Osteocyte (in vitro differentiated cells): Measurements from ENCODE around the gene PIERCE2. TPM values are rescaled to one million over a fixed set of nuclear protein-coding genes. Genes with fewer than 3 reads are reported as not detected.

Experiments
- DNase-seq: peaks from one replicate; pipeline ENCODE4 v3.0.0; 2021; ENCODE audit warnings: mixed read lengths; ENCODE audit not compliant: unreplicated experiment; ENCODE audit errors: extremely low spot score
- H3K27ac Mint-ChIP-seq: one replicate; pipeline ENCODE4 v1.8.0; 2021; ENCODE audit warnings: mild to moderate bottlenecking, mixed read lengths; ENCODE audit not compliant: unreplicated experiment
- H3K27me3 Mint-ChIP-seq: one replicate; pipeline ENCODE4 v1.8.0; 2021; ENCODE audit warnings: mixed read lengths; ENCODE audit not compliant: unreplicated experiment
- H3K36me3 Mint-ChIP-seq: one replicate; pipeline ENCODE4 v1.8.0; 2021; ENCODE audit warnings: mixed read lengths; ENCODE audit not compliant: unreplicated experiment
- H3K4me1 Mint-ChIP-seq: one replicate; pipeline ENCODE4 v1.8.0; 2021; ENCODE audit warnings: mixed read lengths; ENCODE audit not compliant: unreplicated experiment
- H3K4me3 Mint-ChIP-seq: one replicate; pipeline ENCODE4 v1.8.0; 2021; ENCODE audit warnings: mild to moderate bottlenecking, moderate library complexity, mixed read lengths; ENCODE audit not compliant: unreplicated experiment
- H3K9me3 Mint-ChIP-seq: one replicate; pipeline ENCODE4 v1.8.0; 2021; ENCODE audit warnings: mixed read lengths; ENCODE audit not compliant: unreplicated experiment
- long read RNA-seq: library from polyadenylated mRNA; unstranded; transcript quantifications from one replicate; pipeline ENCODE4 v2.0.0, GENCODE V29; 2021
- total RNA-seq: library from RNA; stranded (reverse); gene quantifications from 2 replicates; pipeline ENCODE4 v1.2.1, GENCODE V29; 2021
- TF ChIP-seq, protein P1 (sequence below): fragments of 200-600 bp; sonication (generic); IDR thresholded peaks from 2 replicates; pipeline ENCODE4 v1.5.0; 2021; ENCODE audit warnings: antibody characterized with exemption, mild to moderate bottlenecking, moderate library complexity

The PIERCE2 gene, protein sequence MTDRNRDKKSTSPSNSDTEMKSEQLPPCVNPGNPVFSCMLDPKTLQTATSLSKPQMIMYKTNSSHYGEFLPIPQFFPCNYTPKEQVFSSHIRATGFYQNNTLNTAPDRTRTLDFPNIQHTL
- 3.0 TPM in 2 replicates for total RNA-seq
- long read RNA-seq, partial matches to known transcripts: 0 of 1 reads
- long read RNA-seq, other reads (novel, unspliced or antisense): 1 of 1 reads

DNA sequence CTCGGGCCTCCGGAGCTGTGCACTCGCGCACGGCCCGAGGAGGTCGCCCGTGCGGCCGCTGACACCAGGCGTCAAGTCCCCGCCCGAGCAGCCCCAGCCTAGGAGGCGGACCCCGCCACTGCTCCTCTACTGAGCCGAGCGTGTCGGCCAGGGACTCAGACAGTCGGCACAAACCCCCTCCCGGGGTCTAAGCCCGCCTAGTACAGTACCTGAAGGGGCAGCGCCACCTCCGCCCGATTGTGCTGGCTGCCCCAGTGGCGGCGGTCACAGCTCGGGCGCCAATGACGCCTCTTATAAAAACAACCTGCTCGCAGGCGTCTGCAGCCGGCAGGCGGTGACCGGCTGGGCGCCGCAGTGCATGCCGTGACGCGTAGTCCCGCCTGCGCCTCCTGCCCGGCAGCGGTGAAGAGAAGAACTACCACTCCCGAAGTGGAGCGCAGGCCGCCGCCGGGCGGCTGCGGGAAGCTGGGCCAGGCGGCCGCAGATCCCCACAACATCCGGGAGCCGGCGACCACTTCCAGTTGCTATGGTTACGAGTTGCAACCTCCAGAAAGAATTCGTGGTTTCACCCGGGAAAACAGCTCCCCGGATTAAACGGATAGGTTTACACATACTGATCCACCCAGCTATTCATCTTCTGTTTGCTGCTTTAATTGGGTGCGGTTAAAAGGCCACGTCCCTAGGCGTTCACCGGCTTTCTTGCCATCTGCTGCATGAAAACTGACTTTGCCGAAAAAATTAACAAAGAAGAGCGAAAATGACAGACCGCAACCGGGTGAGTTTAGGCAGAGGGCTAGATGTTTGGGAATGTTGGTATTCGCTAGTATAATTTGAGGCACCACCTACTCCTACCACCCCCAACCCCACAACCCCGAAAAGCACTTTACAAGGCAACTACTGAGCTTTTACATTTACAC is at the start of gene PIERCE2, which contains the start of gene CCPG1:
PIERCE2 (plus strand) TSS at position 484 of the 917 bp plus-strand sequence; CDS start at position 758, 274 bp downstream.
CCPG1 (minus strand) TSS at position 348 of the 917 bp plus-strand sequence. CDS start 18,935 bp downstream, outside the sequence.
- H3K27me3 Mint-ChIP-seq: no peaks in the 10 kb centered on the region
- peak within 1 kb of the TSS; percentile 94 for H3K4me3 Mint-ChIP-seq
- peak within 1 kb of the TSS; percentile 99 for H3K27ac Mint-ChIP-seq
- peaks cover 36% of the 10 kb centered on the region for H3K4me1 Mint-ChIP-seq
- TF ChIP-seq, protein P1, sequence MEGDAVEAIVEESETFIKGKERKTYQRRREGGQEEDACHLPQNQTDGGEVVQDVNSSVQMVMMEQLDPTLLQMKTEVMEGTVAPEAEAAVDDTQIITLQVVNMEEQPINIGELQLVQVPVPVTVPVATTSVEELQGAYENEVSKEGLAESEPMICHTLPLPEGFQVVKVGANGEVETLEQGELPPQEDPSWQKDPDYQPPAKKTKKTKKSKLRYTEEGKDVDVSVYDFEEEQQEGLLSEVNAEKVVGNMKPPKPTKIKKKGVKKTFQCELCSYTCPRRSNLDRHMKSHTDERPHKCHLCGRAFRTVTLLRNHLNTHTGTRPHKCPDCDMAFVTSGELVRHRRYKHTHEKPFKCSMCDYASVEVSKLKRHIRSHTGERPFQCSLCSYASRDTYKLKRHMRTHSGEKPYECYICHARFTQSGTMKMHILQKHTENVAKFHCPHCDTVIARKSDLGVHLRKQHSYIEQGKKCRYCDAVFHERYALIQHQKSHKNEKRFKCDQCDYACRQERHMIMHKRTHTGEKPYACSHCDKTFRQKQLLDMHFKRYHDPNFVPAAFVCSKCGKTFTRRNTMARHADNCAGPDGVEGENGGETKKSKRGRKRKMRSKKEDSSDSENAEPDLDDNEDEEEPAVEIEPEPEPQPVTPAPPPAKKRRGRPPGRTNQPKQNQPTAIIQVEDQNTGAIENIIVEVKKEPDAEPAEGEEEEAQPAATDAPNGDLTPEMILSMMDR: peak; percentile 76
- no peaks in the 10 kb centered on the region for H3K9me3 Mint-ChIP-seq
- H3K36me3 Mint-ChIP-seq: no peaks in the 10 kb centered on the region
- DNase-seq: peak; percentile 98

DNA sequence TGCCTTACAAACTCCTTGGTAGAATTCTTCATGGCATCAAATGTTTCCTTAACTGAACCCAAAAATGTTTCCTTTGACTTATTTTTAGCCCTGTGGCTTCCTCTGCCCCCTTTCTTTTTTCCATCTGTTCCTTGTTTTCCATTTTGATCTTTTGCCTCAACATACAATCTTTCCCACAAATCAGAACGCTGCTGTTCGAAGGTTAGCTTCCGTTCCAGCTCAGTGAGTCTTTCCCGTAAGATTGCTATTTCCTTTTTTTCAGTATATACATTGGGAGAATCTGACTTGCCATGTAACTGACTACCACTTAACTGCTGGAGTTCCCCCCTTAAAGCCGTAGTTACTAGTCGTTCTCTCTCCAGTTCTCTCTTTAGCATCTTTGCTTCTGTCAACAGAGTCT is 48.0 kb upstream of the PIERCE2 start:
- Mint-ChIP-seq H3K27ac (peak overlapping the region; percentile 31), H3K4me1 (peaks cover 2% of the 10 kb centered on the region), H3K4me3 (no peak overlapping the region), H3K9me3 (no peaks in the 10 kb centered on the region), H3K36me3 (peaks cover 36% of the 10 kb centered on the region), H3K27me3 (no peaks in the 10 kb centered on the region)
- TF ChIP-seq, protein P1: no peak
- no peak for DNase-seq

DNA sequence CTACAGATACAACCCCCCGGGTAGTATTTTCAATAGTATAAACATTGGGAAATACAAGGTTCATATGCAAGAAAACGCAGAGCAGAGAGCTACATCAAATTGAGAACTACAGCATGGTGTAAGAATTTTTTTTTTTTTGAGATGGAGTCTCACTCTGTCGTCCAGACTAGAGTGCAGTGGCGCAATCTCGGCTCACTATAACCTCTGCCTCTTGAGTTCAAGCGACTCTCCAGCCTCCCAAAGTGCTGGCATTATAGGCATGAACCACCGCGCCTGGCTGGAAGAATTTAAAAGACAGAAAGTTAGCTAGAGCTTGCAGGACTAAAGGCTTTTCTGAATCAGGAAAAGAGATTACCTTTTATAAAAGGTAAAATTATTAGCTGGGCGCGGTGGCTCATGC is 47.2 kb upstream of the PIERCE2 start:
- Mint-ChIP-seq H3K36me3 (peaks cover 36% of the 10 kb centered on the region), H3K4me1 (peaks cover 2% of the 10 kb centered on the region), H3K4me3 (no peak overlapping the region), H3K27ac (no peak overlapping the region), H3K27me3 (no peaks in the 10 kb centered on the region), H3K9me3 (no peaks in the 10 kb centered on the region)
- DNase-seq: no peak
- TF ChIP-seq, protein P1: no peak

DNA sequence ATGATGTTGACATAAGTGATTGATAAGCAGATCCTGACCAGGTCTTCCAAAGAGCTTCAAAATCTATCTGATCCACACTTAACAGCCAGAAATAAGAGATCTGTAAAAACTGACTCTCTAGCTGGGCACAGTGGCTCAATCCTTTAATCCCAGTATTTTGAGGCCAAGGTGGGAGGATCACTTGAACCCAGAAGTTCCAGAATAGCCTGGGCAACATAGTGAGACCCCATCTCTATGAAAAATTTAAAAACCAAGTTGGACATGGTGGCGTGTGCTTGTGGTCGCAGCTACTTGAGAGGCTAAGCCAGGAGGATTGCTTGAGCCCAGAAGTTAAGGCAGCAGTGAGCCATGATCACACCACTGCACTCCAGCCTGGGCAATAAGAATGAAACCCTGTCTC is 45.7 kb upstream of the PIERCE2 start:
- TF ChIP-seq, protein P1: no peak
- Mint-ChIP-seq H3K36me3 (peaks cover 29% of the 10 kb centered on the region), H3K4me3 (no peak overlapping the region), H3K9me3 (no peaks in the 10 kb centered on the region), H3K4me1 (peaks cover 2% of the 10 kb centered on the region), H3K27ac (no peak overlapping the region), H3K27me3 (no peaks in the 10 kb centered on the region)
- no peak for DNase-seq

DNA sequence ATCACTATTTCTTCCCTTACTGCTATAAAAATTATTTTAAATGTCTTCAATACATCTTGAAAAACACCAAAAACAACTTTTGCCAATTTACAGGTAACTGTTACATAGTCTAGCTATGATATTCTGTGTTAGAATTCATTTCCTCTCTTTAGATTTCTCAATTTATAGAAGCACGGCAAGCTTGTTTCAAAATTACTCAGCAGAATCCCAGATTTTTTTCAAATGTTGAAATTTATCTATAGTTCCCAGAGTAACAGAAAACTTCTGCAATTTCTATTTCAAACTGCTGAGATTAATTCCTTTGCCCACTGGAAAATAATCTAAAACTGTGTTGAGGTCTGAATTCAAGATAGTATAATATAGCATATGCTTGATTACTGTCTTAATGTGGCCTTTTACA is 41.3 kb upstream of the PIERCE2 start:
- Mint-ChIP-seq H3K27me3 (no peaks in the 10 kb centered on the region), H3K4me1 (no peaks in the 10 kb centered on the region), H3K4me3 (no peak overlapping the region), H3K27ac (no peak overlapping the region), H3K9me3 (no peaks in the 10 kb centered on the region), H3K36me3 (peaks cover 32% of the 10 kb centered on the region)
- no peak for DNase-seq
- TF ChIP-seq, protein P1: no peak
